ENCODE results near the gene NOXA1. TPM values are rescaled to one million over a fixed set of nuclear protein-coding genes. Genes with fewer than 3 reads are reported as not detected.
"Not testable (repeated sequence)": the region's sequence is repeated elsewhere in the genome, so short reads cannot be mapped to it uniquely, and the experiment has no call there.

NOXA1 gene
- total and polyA plus RNA-seq, 4 experiments from 2014 or later = 0.29 to 5.6 (median 2.8) TPM

- no peaks in the 10 kb centered on the region for H3K27me3 Mint-ChIP-seq
- H3K27ac Mint-ChIP-seq = peak overlapping the region in 3 of 7 donors; percentile 9 to 63 (median 41)
- H3K36me3 Mint-ChIP-seq = no peaks in the 10 kb centered on the region
- CTCF ChIA-PET (ENCODE audit: partially characterized antibody) = interaction anchor here (0.9 kb wide), 1 partner anchor 41 kb away, joined by 3 read pairs; the partner anchor contains the start of gene EXD3
- Histone ChIP-seq H3K9me3 (ENCODE audit: control insufficient read depth in 1 of 2, low read length in 2 of 2) (no peaks in the 10 kb centered on the region), H3K27me3 (ENCODE audit: insufficient read depth, low read length) (no peaks in the 10 kb centered on the region), H3K27ac (ENCODE audit: low read depth, low read length) (no peak overlapping the region), H3K4me3 (ENCODE audit: low read length in 2 of 2) (no peak overlapping the region), H3K4me1 (ENCODE audit: insufficient read depth, low read length) (peaks cover 41% of the 10 kb centered on the region), H3K36me3 (ENCODE audit: insufficient read depth, low read length) (no peaks in the 10 kb centered on the region)
- peaks cover 5 to 20% (median 14%) of the 10 kb centered on the region in 4 donors for H3K4me1 Mint-ChIP-seq
- POLR2A ChIA-PET (ENCODE audit: partially characterized antibody) = interaction anchor here (2.2 kb wide), 1 partner anchor 40 kb away, joined by 14 read pairs; the partner anchor contains the start of genes EXD3 and NOXA1
- intact Hi-C loops (cut with micrococcal nuclease) = no loop called here
- no peaks in the 10 kb centered on the region for H3K9me3 Mint-ChIP-seq
- peak overlapping the region in 4 of 8 donors; percentile 30 to 46 (median 36) for H3K4me3 Mint-ChIP-seq
- peak in 1 of 5 donors; percentile 31 for DNase-seq
Measured at GRCh38 chr9:137462986-137463930, 40.1 kb downstream of the NOXA1 start.

- Histone ChIP-seq H3K4me1 (ENCODE audit: insufficient read depth, low read length) (peaks cover 37% of the 10 kb centered on the region), H3K4me3 (ENCODE audit: low read length in 2 of 2) (no peak overlapping the region), H3K9me3 (ENCODE audit: control insufficient read depth in 1 of 2, low read length in 2 of 2) (no peaks in the 10 kb centered on the region), H3K27ac (ENCODE audit: low read depth, low read length) (no peak overlapping the region), H3K36me3 (ENCODE audit: insufficient read depth, low read length) (no peaks in the 10 kb centered on the region), H3K27me3 (ENCODE audit: insufficient read depth, low read length) (no peaks in the 10 kb centered on the region)
- H3K27ac Mint-ChIP-seq = peak overlapping the region in 1 of 7 donors; percentile 41
- no peaks in the 10 kb centered on the region for H3K36me3 Mint-ChIP-seq
- H3K4me3 Mint-ChIP-seq = peak overlapping the region in 1 of 8 donors; percentile 46
- ChIA-PET CTCF (ENCODE audit: partially characterized antibody) (no interaction called here), POLR2A (ENCODE audit: partially characterized antibody) (no interaction called here)
- no peaks in the 10 kb centered on the region for H3K9me3 Mint-ChIP-seq
- intact Hi-C loops (cut with micrococcal nuclease) = no loop called here
- H3K27me3 Mint-ChIP-seq = no peaks in the 10 kb centered on the region
- DNase-seq = no peak
- H3K4me1 Mint-ChIP-seq = peaks cover 5 to 20% (median 14%) of the 10 kb centered on the region in 4 donors
Measured at GRCh38 chr9:137463931-137464290, 40.7 kb downstream of the NOXA1 start.

- Histone ChIP-seq H3K4me1 (ENCODE audit: insufficient read depth, low read length) (peaks cover 35% of the 10 kb centered on the region), H3K27me3 (ENCODE audit: insufficient read depth, low read length) (no peaks in the 10 kb centered on the region), H3K27ac (ENCODE audit: low read depth, low read length) (no peak overlapping the region), H3K36me3 (ENCODE audit: insufficient read depth, low read length) (no peaks in the 10 kb centered on the region), H3K4me3 (ENCODE audit: low read length in 2 of 2) (no peak overlapping the region), H3K9me3 (ENCODE audit: control insufficient read depth in 1 of 2, low read length in 2 of 2) (no peaks in the 10 kb centered on the region)
- DNase-seq = no peak
- ChIA-PET POLR2A (ENCODE audit: partially characterized antibody) (interaction anchor here (0.7 kb wide), 1 partner anchor 70 kb away, joined by 3 read pairs; no protein-coding TSS in a partner anchor), CTCF (ENCODE audit: partially characterized antibody) (no interaction called here)
- Mint-ChIP-seq H3K27me3 (no peaks in the 10 kb centered on the region), H3K4me3 (no peak overlapping the region), H3K9me3 (no peaks in the 10 kb centered on the region), H3K4me1 (peaks cover 5 to 19% (median 14%) of the 10 kb centered on the region in 4 donors), H3K36me3 (no peaks in the 10 kb centered on the region), H3K27ac (peak overlapping the region in 1 of 7 donors; percentile 47)
- intact Hi-C loops (cut with micrococcal nuclease) = no loop called here
Measured at GRCh38 chr9:137464291-137464999, 41.3 kb downstream of the NOXA1 start.

GRCh38 chr9:137465000-137465719, 42.0 kb downstream of the NOXA1 start:
- no peaks in the 10 kb centered on the region for H3K9me3 ChIP-seq (ENCODE audit: control insufficient read depth in 1 of 2, low read length in 2 of 2)
- Mint-ChIP-seq H3K27ac (no peak overlapping the region), H3K36me3 (no peaks in the 10 kb centered on the region), H3K4me1 (peaks cover 2 to 12% (median 10%) of the 10 kb centered on the region in 4 donors), H3K4me3 (no peak overlapping the region), H3K9me3 (no peaks in the 10 kb centered on the region), H3K27me3 (no peaks in the 10 kb centered on the region)
- no peak overlapping the region for H3K4me3 ChIP-seq (ENCODE audit: low read length in 2 of 2)
- intact Hi-C loops (cut with micrococcal nuclease) = no loop called here
- H3K36me3 ChIP-seq (ENCODE audit: insufficient read depth, low read length) = no peaks in the 10 kb centered on the region
- CTCF ChIA-PET (ENCODE audit: partially characterized antibody) = no interaction called here
- peaks cover 28% of the 10 kb centered on the region for H3K4me1 ChIP-seq (ENCODE audit: insufficient read depth, low read length)
- H3K27me3 ChIP-seq (ENCODE audit: insufficient read depth, low read length) = no peaks in the 10 kb centered on the region
- no peak for DNase-seq
- H3K27ac ChIP-seq (ENCODE audit: low read depth, low read length) = no peak overlapping the region
- POLR2A ChIA-PET (ENCODE audit: partially characterized antibody) = interaction anchor here (0.7 kb wide), 1 partner anchor 70 kb away, joined by 3 read pairs; no protein-coding TSS in a partner anchor

- Mint-ChIP-seq H3K36me3 (no peaks in the 10 kb centered on the region), H3K4me3 (peak overlapping the region in 1 of 8 donors; percentile 6), H3K27ac (peak overlapping the region in 1 of 7 donors; percentile 17), H3K4me1 (peaks cover 4 to 12% (median 10%) of the 10 kb centered on the region in 4 donors), H3K9me3 (no peaks in the 10 kb centered on the region), H3K27me3 (no peaks in the 10 kb centered on the region)
- intact Hi-C loops (cut with micrococcal nuclease) = no loop called here
- no peak for DNase-seq
- Histone ChIP-seq H3K4me3 (ENCODE audit: low read length in 2 of 2) (no peak overlapping the region), H3K36me3 (ENCODE audit: insufficient read depth, low read length) (no peaks in the 10 kb centered on the region), H3K27ac (ENCODE audit: low read depth, low read length) (no peak overlapping the region), H3K9me3 (ENCODE audit: control insufficient read depth in 1 of 2, low read length in 2 of 2) (no peaks in the 10 kb centered on the region), H3K27me3 (ENCODE audit: insufficient read depth, low read length) (no peaks in the 10 kb centered on the region), H3K4me1 (ENCODE audit: insufficient read depth, low read length) (peaks cover 21% of the 10 kb centered on the region)
- POLR2A ChIA-PET (ENCODE audit: partially characterized antibody) = no interaction called here
- CTCF ChIA-PET (ENCODE audit: partially characterized antibody) = no interaction called here
Measured at GRCh38 chr9:137465720-137466388, 42.7 kb downstream of the NOXA1 start.

- H3K27me3 ChIP-seq (ENCODE audit: insufficient read depth, low read length); H3K9me3 ChIP-seq (ENCODE audit: control insufficient read depth in 1 of 2, low read length in 2 of 2); POLR2A ChIA-PET (ENCODE audit: partially characterized antibody); H3K36me3 Mint-ChIP-seq; CTCF ChIA-PET (ENCODE audit: partially characterized antibody); H3K27me3 Mint-ChIP-seq; H3K9me3 Mint-ChIP-seq; DNase-seq; H3K27ac ChIP-seq (ENCODE audit: low read depth, low read length); H3K36me3 ChIP-seq (ENCODE audit: insufficient read depth, low read length); H3K4me3 ChIP-seq (ENCODE audit: low read length in 2 of 2); intact Hi-C loops (cut with micrococcal nuclease): not testable (repeated sequence)
- peaks cover 5 to 12% (median 7%) of the 10 kb centered on the region in 4 donors for H3K4me1 Mint-ChIP-seq
- peaks cover 14% of the 10 kb centered on the region for H3K4me1 ChIP-seq (ENCODE audit: insufficient read depth, low read length)
- H3K27ac Mint-ChIP-seq = peak overlapping the region in 2 of 7 donors; percentile 36 to 69
- H3K4me3 Mint-ChIP-seq = peak overlapping the region in 1 of 8 donors; percentile 6
Measured at GRCh38 chr9:137466389-137467085, 43.3 kb downstream of the NOXA1 start.
